T-helper 1 cell treated with Interleukin-12 subunit alpha and Interleukin-12 subunit beta and Interleukin-4 antibody, amounts not matched to agents 30 μg/mL and 1 μg/mL, for 36 hours (primary cell): ENCODE measurements around the gene NBPF20.
"Not testable (repeated sequence)": the region's sequence is repeated elsewhere in the genome, so short reads cannot be mapped to it uniquely, and the experiment has no call there.

Experiments used
- H3K27ac Mint-ChIP-seq: one replicate; pipeline ENCODE4 v1.8.0; 2021; ENCODE audit warnings: mild to moderate bottlenecking, mixed read lengths
- H3K27me3 Mint-ChIP-seq: one replicate; pipeline ENCODE4 v1.8.0; 2021; ENCODE audit warnings: low read depth, mixed read lengths
- H3K36me3 Mint-ChIP-seq: one replicate; pipeline ENCODE4 v1.8.0; 2021; ENCODE audit warnings: low read depth, mixed read lengths
- H3K4me1 Mint-ChIP-seq: one replicate; pipeline ENCODE4 v1.8.0; 2021; ENCODE audit warnings: low read depth, mixed read lengths
- H3K4me3 Mint-ChIP-seq: one replicate; pipeline ENCODE4 v1.8.0; 2021; ENCODE audit warnings: mild to moderate bottlenecking, moderate library complexity, mixed read lengths
- H3K9me3 Mint-ChIP-seq: one replicate; pipeline ENCODE4 v1.8.0; 2021; ENCODE audit warnings: mixed read lengths

Gene NBPF20, protein sequence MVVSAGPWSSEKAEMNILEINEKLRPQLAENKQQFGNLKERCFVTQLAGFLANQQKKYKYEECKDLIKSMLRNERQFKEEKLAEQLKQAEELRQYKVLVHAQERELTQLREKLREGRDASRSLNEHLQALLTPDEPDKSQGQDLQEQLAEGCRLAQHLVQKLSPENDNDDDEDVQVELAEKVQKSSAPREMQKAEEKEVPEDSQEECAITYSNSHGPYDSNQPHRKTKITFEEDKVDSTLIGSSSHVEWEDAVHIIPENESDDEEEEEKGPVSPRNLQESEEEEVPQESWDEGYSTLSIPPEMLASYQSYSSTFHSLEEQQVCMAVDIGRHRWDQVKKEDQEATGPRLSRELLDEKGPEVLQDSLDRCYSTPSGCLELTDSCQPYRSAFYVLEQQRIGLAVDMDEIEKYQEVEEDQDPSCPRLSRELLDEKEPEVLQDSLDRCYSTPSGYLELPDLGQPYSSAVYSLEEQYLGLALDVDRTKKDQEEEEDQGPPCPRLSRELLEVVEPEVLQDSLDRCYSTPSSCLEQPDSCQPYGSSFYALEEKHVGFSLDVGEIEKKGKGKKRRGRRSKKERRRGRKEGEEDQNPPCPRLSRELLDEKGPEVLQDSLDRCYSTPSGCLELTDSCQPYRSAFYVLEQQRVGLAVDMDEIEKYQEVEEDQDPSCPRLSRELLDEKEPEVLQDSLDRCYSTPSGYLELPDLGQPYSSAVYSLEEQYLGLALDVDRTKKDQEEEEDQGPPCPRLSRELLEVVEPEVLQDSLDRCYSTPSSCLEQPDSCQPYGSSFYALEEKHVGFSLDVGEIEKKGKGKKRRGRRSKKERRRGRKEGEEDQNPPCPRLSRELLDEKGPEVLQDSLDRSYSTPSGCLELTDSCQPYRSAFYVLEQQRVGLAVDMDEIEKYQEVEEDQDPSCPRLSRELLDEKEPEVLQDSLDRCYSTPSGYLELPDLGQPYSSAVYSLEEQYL (N-terminal part only)

DNA sequence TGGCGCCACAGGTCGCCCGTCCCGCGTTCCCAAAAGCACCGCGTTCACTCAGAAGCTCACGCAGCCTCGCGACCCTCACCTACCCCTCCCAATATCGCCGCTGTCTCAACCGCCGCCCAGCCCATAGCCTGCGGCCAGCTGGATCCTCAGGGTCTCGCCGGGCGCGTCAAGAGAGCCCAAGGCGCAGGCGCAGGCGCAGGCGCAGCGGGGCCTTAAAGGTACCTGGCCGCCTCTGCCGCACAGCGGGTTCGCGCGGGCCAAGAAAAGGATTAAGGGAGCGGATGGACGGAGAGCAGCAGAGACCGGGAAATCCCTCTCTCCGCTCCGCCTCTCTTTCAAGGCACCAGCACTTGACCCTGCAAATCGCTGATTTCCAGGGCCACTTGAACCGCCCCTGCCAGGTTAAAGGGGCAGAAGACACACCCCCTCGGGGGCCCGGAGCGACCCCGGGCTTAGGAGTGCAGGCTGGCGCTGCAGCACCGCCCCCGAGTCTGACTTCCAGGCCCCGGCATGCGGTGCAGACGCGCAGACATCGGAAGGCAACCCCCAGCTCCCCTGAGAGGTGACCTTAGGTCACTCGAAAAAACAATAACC, at the start of gene NBPF20:
TSS of gene NBPF20 (minus strand) at position 168 of the 594 bp plus-strand sequence. CDS start 20,331 bp downstream, outside the sequence.
- peak within 1 kb of the TSS; percentile 95 for H3K4me3 Mint-ChIP-seq
- H3K4me1 Mint-ChIP-seq: peaks cover 10% of the 10 kb centered on the region
- H3K36me3 Mint-ChIP-seq: peaks cover 3% of the 10 kb centered on the region
- H3K9me3 Mint-ChIP-seq: peaks cover 17% of the 10 kb centered on the region
- peaks cover 45% of the 10 kb centered on the region for H3K27me3 Mint-ChIP-seq
- peak within 1 kb of the TSS; percentile 78 for H3K27ac Mint-ChIP-seq

- Mint-ChIP-seq H3K4me3 (peak overlapping the region; percentile 78), H3K27me3 (peaks cover 22% of the 10 kb centered on the region)
- H3K27ac Mint-ChIP-seq, H3K4me1 Mint-ChIP-seq, H3K9me3 Mint-ChIP-seq, H3K36me3 Mint-ChIP-seq: not testable (repeated sequence)
Observed at GRCh38 chr1:145474837-145475368, 49.5 kb upstream of the NBPF20 start.

DNA sequence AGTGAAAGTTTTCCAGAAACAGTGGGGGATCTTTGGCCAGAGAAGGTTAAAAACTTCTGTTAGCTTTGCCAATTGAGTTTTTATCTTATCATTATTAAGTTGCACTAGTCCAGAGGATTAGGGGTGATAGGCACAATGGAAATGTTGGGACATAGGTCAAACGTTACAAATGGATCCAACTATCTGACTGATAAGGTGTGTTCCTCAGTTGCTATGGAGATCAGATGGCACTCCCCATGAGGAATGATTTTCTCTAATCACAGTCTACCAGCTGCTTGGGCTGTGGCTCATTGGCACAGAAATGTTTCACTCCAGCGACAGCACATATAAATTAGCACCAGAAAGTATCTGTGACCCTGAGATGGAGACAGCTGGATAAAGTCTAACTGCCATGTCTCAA, 47.3 kb upstream of the NBPF20 start:
- not testable (repeated sequence) for H3K27ac Mint-ChIP-seq, H3K9me3 Mint-ChIP-seq, H3K4me3 Mint-ChIP-seq, H3K36me3 Mint-ChIP-seq, H3K4me1 Mint-ChIP-seq
- H3K27me3 Mint-ChIP-seq: peaks cover 22% of the 10 kb centered on the region

DNA sequence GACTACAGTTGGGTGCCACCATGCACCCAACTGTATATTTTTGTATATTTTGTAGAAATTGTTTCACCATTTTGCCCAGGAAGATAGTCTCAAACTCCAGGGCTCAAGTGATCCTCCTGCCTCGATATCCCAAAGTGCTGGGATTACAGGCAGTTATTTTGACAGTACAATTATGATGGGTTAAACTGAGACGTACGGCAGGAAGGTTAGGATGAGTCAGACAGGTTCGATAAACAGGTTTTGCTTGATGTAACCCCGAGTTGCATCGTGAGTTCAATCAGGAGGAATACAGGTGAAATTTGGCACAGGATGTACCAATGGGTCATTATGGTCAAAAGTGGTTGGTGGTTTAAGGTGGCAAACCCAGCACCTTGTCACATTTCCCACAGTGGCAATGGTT, 46.0 kb upstream of the NBPF20 start:
- not testable (repeated sequence) for H3K4me3 Mint-ChIP-seq, H3K9me3 Mint-ChIP-seq, H3K4me1 Mint-ChIP-seq, H3K36me3 Mint-ChIP-seq, H3K27ac Mint-ChIP-seq
- H3K27me3 Mint-ChIP-seq: peaks cover 22% of the 10 kb centered on the region

DNA sequence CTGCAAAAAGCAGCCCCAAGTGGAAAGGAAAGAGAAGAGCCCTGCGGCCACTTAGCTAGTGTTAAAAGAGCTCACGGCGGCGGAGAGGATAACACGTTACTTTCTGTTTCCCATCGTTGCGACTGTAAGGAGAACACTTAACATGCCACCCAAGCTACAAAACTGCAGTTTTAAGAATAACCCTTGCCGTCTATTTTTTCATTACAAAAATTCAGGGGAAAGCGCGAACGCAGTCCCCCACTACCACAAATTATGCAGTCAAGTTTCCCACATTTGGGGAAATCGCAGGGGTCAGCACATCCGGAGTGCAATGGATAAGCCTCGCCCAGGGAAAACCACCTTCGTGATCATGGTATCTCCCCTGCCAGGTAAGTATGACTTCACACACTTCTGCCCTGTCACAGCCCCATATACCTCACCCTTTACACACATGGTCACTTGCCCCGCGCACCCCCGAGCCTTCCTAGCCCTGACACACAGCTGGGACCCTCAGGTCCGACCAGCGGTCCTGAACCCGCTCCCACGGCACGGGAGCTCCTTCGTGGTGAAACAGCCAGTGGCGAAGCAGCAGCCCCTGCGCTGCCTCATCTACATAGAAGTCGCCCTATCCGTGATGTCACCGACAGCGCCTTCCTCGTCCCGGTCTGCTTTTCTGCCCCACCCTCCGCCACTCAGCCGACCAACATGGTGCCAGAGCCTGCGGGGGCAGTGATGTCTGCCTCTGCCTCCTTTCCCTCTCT, 40.2 kb upstream of the NBPF20 start:
- not testable (repeated sequence) for H3K36me3 Mint-ChIP-seq, H3K4me1 Mint-ChIP-seq, H3K9me3 Mint-ChIP-seq
- H3K4me3 Mint-ChIP-seq: peak overlapping the region; percentile 84
- H3K27ac Mint-ChIP-seq: peak overlapping the region; percentile 93
- H3K27me3 Mint-ChIP-seq: peaks cover 15% of the 10 kb centered on the region

GRCh38 chr1:145464708-145465336, 39.4 kb upstream of the NBPF20 start:
- Mint-ChIP-seq H3K27me3 (peaks cover 18% of the 10 kb centered on the region), H3K4me3 (peak overlapping the region; percentile 84), H3K27ac (peak overlapping the region; percentile 93)
- not testable (repeated sequence) for H3K4me1 Mint-ChIP-seq, H3K9me3 Mint-ChIP-seq, H3K36me3 Mint-ChIP-seq

DNA sequence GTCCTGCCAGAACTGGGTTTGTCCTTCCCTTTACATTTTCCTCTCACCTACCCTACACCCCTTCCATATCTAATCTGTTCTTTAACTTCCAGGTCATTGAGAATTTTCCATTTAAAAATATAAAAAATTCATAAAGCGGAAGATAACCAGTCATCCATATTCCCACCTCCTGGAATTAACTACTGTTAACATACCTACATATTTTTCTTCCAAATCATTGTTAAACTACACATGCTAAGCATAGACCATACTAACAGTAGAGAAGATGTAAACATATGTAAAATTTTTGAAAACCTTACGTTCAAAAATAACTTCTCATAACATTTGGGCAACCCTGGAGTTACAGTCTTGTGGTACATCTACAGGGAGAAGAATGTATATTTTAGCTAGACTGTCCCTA, 38.6 kb upstream of the NBPF20 start:
- H3K36me3 Mint-ChIP-seq, H3K4me1 Mint-ChIP-seq, H3K27ac Mint-ChIP-seq, H3K9me3 Mint-ChIP-seq, H3K4me3 Mint-ChIP-seq: not testable (repeated sequence)
- peaks cover 22% of the 10 kb centered on the region for H3K27me3 Mint-ChIP-seq

DNA sequence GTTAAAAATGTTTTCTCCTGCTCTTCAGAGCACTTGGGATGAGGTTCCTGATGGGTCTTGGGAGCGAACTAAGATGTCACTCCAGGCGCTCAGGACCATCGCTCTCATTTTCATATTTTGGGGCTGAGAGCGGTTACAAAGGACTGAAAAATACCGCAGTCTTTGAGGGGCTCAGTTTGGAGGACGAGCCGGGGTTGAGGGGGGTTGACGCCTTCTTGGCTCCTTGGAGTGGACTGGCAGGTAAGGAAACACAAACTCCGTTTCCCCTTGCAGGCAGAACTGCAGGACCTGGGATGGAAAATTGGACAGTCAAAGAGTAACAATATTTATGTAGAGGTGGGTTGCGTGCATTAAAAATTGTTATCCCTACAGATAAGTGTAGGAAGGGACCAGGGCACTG, 35.3 kb upstream of the NBPF20 start:
- H3K27ac Mint-ChIP-seq, H3K4me1 Mint-ChIP-seq, H3K36me3 Mint-ChIP-seq, H3K9me3 Mint-ChIP-seq: not testable (repeated sequence)
- Mint-ChIP-seq H3K4me3 (peak overlapping the region; percentile 1), H3K27me3 (peaks cover 31% of the 10 kb centered on the region)

- not testable (repeated sequence) for H3K36me3 Mint-ChIP-seq, H3K27ac Mint-ChIP-seq, H3K4me1 Mint-ChIP-seq, H3K4me3 Mint-ChIP-seq, H3K9me3 Mint-ChIP-seq
- peaks cover 33% of the 10 kb centered on the region for H3K27me3 Mint-ChIP-seq
Observed at GRCh38 chr1:145460048-145460447, 34.6 kb upstream of the NBPF20 start.

DNA sequence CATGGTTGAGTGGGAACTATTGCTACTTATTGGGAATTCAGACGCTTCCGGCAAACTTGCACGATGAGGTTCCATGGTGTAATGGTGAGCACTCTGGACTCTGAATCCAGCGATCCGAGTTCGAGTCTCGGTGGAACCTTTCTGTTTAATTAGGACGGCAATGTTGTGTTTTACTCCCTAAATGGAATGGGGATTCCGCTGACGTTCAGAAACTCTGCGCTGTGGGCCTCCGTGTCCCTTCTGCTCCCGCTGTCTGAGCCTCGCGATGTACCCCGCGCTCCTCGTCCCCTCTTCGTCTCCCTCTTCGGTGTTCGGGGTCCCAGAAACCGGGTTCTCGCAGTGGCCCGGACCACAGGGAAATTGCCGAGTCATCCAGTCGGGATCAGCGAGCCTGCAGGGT, 34.2 kb upstream of the NBPF20 start:
- not testable (repeated sequence) for H3K9me3 Mint-ChIP-seq, H3K36me3 Mint-ChIP-seq, H3K27ac Mint-ChIP-seq, H3K4me1 Mint-ChIP-seq, H3K4me3 Mint-ChIP-seq
- peaks cover 38% of the 10 kb centered on the region for H3K27me3 Mint-ChIP-seq

- peaks cover 40% of the 10 kb centered on the region for H3K27me3 Mint-ChIP-seq
- H3K9me3 Mint-ChIP-seq, H3K36me3 Mint-ChIP-seq, H3K4me1 Mint-ChIP-seq, H3K27ac Mint-ChIP-seq: not testable (repeated sequence)
- peak overlapping the region; percentile 31 for H3K4me3 Mint-ChIP-seq
Observed at GRCh38 chr1:145459063-145459462, 33.7 kb upstream of the NBPF20 start.

- H3K27ac Mint-ChIP-seq, H3K36me3 Mint-ChIP-seq, H3K9me3 Mint-ChIP-seq, H3K4me1 Mint-ChIP-seq, H3K4me3 Mint-ChIP-seq: not testable (repeated sequence)
- peaks cover 29% of the 10 kb centered on the region for H3K27me3 Mint-ChIP-seq
Observed at GRCh38 chr1:145454824-145455177, 29.4 kb upstream of the NBPF20 start.

- H3K9me3 Mint-ChIP-seq, H3K36me3 Mint-ChIP-seq, H3K27ac Mint-ChIP-seq, H3K4me3 Mint-ChIP-seq, H3K4me1 Mint-ChIP-seq: not testable (repeated sequence)
- peaks cover 27% of the 10 kb centered on the region for H3K27me3 Mint-ChIP-seq
Observed at GRCh38 chr1:145453873-145454823, 28.7 kb upstream of the NBPF20 start.
